Skeletal muscle satellite cell (primary cell): Measurements from ENCODE around the gene TBC1D14.

ENCODE experiments used
- H3K27me3 ChIP-seq: 2 replicates; pipeline ENCODE4 v1.7.0; 2013; ENCODE audit warnings: low read length; ENCODE audit not compliant: control insufficient read depth, insufficient read depth
- H3K36me3 ChIP-seq: 2 replicates; pipeline ENCODE4 v1.7.0; 2013; ENCODE audit warnings: mild to moderate bottlenecking, control low read depth, low read length; ENCODE audit not compliant: insufficient read depth
- H3K4me1 ChIP-seq: 2 replicates; pipeline ENCODE4 v1.7.0; 2013; ENCODE audit warnings: low read length; ENCODE audit not compliant: control insufficient read depth, insufficient read depth
- H3K4me2 ChIP-seq: 2 replicates; pipeline ENCODE4 v1.7.0; 2013; ENCODE audit warnings: mild to moderate bottlenecking, low read length
- H3K4me3 ChIP-seq: 2 replicates; pipeline ENCODE4 v1.7.0; 2013; ENCODE audit warnings: low read length
- H3K9ac ChIP-seq: 2 replicates; pipeline ENCODE4 v1.7.0; 2013; ENCODE audit warnings: mild to moderate bottlenecking, low read depth, low read length, moderate library complexity
- H3K9me3 ChIP-seq: replicated peaks from 2 replicates; pipeline ENCODE4 v1.7.0; 2013; ENCODE audit warnings: mild to moderate bottlenecking, control low read depth, low read length

The TBC1D14 gene

DNA sequence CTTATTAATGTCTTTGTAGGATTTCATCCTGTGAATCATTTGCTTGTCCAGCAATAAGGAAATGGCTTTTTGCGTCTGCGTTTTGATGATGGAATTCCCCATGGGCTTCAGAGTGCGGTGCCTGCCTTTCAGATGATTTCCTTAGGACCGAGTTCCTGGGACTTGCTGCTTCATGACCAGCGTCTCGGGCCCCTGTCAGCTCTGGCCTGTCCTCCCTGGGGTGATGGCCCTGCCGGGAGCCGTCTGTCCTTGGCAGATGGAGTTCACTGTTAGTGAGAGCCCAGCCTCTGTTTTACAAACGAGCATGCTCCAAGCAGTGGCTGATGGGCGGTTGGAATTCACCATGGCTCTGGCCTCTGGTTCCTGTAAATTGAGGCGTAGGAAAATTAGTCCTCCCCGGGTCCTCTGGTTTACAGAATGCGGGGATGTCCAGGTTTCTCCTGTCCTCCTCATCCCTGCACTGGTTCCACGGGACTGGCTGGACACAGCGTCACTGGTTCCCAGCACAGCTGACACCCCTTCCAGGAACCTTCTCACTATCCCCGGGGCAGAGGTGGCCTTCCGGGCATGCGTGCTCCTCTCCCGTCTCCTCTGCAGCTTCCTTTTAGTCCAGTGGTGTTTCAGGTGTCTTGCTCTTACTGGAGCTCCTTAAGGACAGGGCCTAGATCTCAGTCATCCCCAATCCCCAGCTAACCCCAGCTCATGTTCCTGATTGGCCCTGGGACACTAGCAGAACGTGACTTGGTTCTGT lies 34.9 kb downstream of the TBC1D14 start:
- Histone ChIP-seq H3K9me3 (no peaks in the 10 kb centered on the region), H3K4me1 (peaks cover 16% of the 10 kb centered on the region), H3K9ac (no peak overlapping the region), H3K27me3 (no peaks in the 10 kb centered on the region), H3K4me2 (no peak overlapping the region), H3K36me3 (no peaks in the 10 kb centered on the region), H3K4me3 (no peak overlapping the region)

- H3K4me2 ChIP-seq, result no peak overlapping the region
- no peaks in the 10 kb centered on the region for H3K27me3 ChIP-seq
- no peaks in the 10 kb centered on the region for H3K9me3 ChIP-seq
- H3K4me3 ChIP-seq, result no peak overlapping the region
- H3K4me1 ChIP-seq, result peaks cover 16% of the 10 kb centered on the region
- no peak overlapping the region for H3K9ac ChIP-seq
- H3K36me3 ChIP-seq, result no peaks in the 10 kb centered on the region
These were observed 35.4 kb downstream of the TBC1D14 start for GRCh38 chr4:6945052-6945409.

DNA sequence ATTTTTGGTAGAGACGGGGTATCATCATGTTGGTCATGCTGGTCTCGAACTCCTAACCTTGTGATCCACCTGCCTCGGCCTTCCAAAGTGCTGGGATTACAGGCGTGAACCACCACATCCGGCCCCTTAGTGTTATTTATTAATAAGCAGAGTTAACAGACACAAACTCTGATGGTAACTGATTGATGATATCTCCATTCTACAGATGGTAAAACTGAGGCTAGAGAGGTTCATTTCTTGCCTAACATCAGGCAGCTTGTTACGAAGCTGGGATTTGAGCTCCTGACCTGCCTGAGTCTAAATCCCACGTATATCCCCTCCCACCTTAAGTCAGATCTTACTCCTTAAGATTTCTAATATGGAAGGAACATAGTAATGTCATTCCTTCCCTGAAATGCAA lies 36.9 kb downstream of the TBC1D14 start:
- peaks cover 13% of the 10 kb centered on the region for H3K4me1 ChIP-seq
- H3K4me2 ChIP-seq, result no peak overlapping the region
- no peak overlapping the region for H3K9ac ChIP-seq
- H3K27me3 ChIP-seq, result no peaks in the 10 kb centered on the region
- H3K36me3 ChIP-seq, result no peaks in the 10 kb centered on the region
- no peaks in the 10 kb centered on the region for H3K9me3 ChIP-seq
- H3K4me3 ChIP-seq, result no peak overlapping the region

DNA sequence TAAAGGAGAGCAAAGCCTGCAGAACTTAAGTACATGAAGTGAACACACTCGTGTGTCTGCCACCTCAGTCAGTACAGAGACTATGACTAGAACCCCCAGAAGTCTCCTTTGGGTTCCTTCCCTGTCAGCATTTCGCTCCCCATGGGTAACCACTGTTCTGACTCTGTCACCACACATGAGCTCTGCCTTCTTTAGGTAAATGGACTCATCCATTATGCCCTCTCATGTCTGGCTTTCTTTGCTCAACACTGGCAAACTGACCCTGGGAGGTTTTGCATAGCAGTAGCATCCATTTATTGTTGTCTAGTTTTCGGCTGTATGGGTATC lies 38.5 kb downstream of the TBC1D14 start:
- Histone ChIP-seq H3K4me1 (no peaks in the 10 kb centered on the region), H3K4me3 (no peak overlapping the region), H3K27me3 (no peaks in the 10 kb centered on the region), H3K9me3 (no peaks in the 10 kb centered on the region), H3K9ac (no peak overlapping the region), H3K36me3 (no peaks in the 10 kb centered on the region), H3K4me2 (no peak overlapping the region)

DNA sequence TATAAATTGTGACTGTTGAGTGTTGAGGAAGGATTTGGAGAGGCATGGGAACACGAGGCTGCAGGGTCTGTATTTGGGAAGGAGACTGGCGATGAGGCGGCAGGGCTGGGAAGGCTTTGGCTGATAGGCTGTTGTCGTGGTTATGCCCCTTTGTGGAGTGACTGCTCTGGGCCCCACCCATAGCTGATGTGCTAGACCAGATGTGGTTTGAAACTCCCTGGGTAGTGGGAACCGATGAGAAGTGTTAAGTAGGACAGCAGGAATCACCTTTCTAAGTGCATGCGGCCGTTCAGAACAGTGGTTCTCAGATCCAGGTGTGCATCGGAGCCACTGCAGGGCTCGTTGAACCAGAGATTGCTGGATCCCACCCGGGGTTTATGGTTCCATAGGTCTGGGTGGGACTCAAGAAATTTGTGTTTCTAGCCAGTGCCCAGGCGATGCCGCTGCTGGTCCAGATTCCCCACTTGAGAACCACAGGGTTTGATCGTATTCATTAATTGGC lies 42.3 kb downstream of the TBC1D14 start:
- Histone ChIP-seq H3K9ac (no peak overlapping the region), H3K4me3 (no peak overlapping the region), H3K4me2 (no peak overlapping the region), H3K9me3 (no peaks in the 10 kb centered on the region), H3K4me1 (peaks cover 8% of the 10 kb centered on the region), H3K36me3 (no peaks in the 10 kb centered on the region), H3K27me3 (no peaks in the 10 kb centered on the region)

DNA sequence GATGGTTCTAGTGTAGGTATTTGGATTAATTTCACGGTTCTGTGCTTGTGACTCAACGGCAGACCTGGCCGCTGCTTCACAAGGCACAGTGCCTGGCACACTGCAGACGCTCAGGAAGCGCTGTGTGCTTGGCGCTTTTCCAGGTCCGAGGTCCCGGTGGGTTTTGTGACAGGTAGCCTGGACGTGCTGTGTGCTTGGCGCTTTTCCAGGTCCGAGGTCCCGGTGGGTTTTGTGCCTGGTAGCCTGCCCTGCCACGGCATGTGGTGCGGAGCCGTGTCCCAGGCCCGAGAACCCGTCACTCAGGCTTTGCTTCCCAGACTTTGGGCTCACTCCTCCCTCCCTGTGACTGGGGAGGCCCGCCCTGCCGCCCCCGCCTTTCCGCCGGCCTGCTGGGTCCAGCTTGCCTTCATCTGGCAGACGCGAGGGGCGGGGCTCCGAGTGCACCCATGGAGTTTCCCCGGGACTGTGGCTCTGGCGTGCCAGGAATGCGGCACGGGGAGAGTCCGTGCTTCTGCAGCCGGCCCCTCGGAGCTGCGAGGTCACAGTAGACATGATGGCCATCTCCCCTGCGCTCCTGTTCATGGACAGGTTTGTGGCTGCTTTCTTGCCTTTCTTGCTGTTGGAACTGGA lies 44.2 kb downstream of the TBC1D14 start:
- Histone ChIP-seq H3K4me2 (peak overlapping the region; percentile 88), H3K4me1 (peaks cover 8% of the 10 kb centered on the region), H3K9ac (peak overlapping the region; percentile 59), H3K27me3 (no peaks in the 10 kb centered on the region), H3K9me3 (no peaks in the 10 kb centered on the region), H3K4me3 (peak overlapping the region; percentile 68), H3K36me3 (no peaks in the 10 kb centered on the region)

DNA sequence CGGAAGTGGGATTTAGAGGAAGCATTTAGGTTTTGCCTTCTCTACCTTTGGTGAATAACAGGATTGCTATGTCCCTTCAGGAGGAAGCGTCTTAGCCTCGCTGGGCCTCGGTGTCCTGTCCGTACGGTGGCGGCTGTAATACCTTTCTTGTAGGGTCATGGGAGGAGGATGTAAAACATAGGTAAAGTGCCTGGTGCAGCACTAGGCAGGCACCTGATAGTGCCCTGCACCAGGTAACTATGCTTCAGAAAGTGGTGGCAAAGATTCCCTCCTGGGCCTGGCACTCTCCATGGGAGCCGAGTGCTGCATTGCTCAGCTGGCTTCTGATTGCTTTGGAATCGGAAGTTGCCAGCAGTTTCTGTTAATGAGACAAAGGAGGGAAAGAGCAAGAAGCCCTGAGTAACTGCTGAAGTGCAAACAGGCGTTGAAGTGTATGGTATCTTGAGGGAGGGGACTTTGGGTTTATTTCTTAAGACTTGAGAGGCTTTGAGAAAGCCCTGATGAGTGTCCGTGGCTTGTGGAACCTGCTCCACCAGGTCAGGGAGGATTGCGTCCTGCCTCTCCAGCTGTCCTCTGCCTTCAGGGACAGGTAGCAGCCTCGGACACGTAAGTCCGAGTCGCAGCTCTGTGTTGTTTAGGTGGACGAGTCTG lies 45.8 kb downstream of the TBC1D14 start:
- Histone ChIP-seq H3K4me1 (peaks cover 8% of the 10 kb centered on the region), H3K4me2 (no peak overlapping the region), H3K36me3 (no peaks in the 10 kb centered on the region), H3K27me3 (no peaks in the 10 kb centered on the region), H3K4me3 (no peak overlapping the region), H3K9me3 (no peaks in the 10 kb centered on the region), H3K9ac (no peak overlapping the region)

GRCh38 chr4:6956087-6956433 lies 46.4 kb downstream of the TBC1D14 start:
- no peaks in the 10 kb centered on the region for H3K36me3 ChIP-seq
- H3K27me3 ChIP-seq, result no peaks in the 10 kb centered on the region
- no peak overlapping the region for H3K4me2 ChIP-seq
- no peak overlapping the region for H3K4me3 ChIP-seq
- H3K4me1 ChIP-seq, result peaks cover 8% of the 10 kb centered on the region
- no peaks in the 10 kb centered on the region for H3K9me3 ChIP-seq
- no peak overlapping the region for H3K9ac ChIP-seq

DNA sequence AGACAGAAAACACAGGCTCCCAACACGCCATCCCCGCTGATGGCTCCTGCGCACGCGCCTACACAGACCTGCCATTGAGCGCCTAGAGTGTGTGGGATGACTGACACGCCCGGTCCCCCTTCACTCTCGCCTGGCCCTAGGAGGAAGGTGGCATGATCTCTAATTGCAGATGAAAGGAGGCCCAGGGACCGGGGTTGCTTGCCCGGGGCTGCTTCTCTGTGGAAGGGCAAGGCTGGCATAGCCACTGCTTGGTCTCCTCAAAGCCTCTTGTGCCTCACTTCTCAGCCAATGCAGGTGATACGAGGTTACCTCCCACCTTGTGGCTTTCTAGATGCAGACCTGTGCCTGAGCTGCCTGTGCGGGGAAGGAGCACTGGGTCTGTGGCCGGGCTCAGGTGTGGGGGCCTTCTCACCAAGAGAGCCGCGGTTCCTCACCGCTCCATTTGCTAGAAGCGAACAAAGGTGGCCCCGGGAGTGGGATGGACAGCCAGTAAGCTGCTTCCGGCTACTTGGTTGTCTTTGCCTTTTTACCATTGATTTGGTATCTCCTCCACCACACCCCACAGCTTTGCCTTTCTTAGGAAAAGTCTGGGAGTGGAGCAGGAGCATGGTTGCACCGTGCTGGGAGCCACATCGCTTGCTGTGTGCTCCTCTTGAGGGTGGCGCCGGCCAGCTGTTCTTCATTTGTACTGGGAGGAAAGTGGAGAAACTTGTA lies 47.0 kb downstream of the TBC1D14 start:
- Histone ChIP-seq H3K9me3 (no peaks in the 10 kb centered on the region), H3K9ac (no peak overlapping the region), H3K4me2 (no peak overlapping the region), H3K27me3 (no peaks in the 10 kb centered on the region), H3K36me3 (no peaks in the 10 kb centered on the region), H3K4me1 (peaks cover 8% of the 10 kb centered on the region), H3K4me3 (no peak overlapping the region)

GRCh38 chr4:6957148-6957520 lies 47.5 kb downstream of the TBC1D14 start:
- Histone ChIP-seq H3K9ac (no peak overlapping the region), H3K4me3 (no peak overlapping the region), H3K4me1 (peaks cover 8% of the 10 kb centered on the region), H3K27me3 (no peaks in the 10 kb centered on the region), H3K4me2 (no peak overlapping the region), H3K9me3 (no peaks in the 10 kb centered on the region), H3K36me3 (no peaks in the 10 kb centered on the region)

DNA sequence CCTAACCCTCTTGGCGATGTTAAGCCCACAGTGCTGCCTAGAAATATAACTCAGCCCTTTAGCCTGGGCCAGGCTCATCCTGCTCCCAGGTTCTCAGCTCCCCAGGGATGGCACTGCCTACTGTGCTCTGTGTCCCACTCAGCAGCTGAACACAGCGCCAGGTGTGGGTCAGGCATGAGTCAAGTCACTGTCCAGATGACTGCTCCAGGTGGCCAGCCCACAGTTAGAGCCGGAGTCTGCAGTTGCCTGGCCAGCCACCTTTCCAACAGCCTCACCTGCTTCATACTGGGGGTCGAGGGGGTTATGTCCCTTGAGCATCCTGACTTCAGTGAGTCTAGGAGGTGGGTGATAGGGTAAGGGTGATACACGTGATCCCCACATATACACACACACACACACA lies 48.4 kb downstream of the TBC1D14 start:
- peaks cover 12% of the 10 kb centered on the region for H3K4me1 ChIP-seq
- no peak overlapping the region for H3K9ac ChIP-seq
- H3K27me3 ChIP-seq, result no peaks in the 10 kb centered on the region
- H3K9me3 ChIP-seq, result no peaks in the 10 kb centered on the region
- H3K4me3 ChIP-seq, result no peak overlapping the region
- H3K4me2 ChIP-seq, result no peak overlapping the region
- no peaks in the 10 kb centered on the region for H3K36me3 ChIP-seq
